H1 (cell line): ENCODE results near the gene SHC1.
A peak's percentile ranks its signal among the peaks of the same experiment; 100 is the strongest.

Experiments
- ASH2L ChIP-seq: fragments of 200-600, 300-600 bp; sonication (generic); IDR thresholded peaks from one replicate; pipeline ENCODE4 v1.7.1; 2017; ENCODE audit warnings: low read length
- ATF3 ChIP-seq: IDR thresholded peaks from 2 replicates; pipeline ENCODE4 v1.6.1; 2011; ENCODE audit warnings: low read depth, mild to moderate bottlenecking, low read length; ENCODE audit not compliant: insufficient read depth
- CTCF ChIP-seq, 3 experiments: IDR thresholded peaks; 1 replicate in 2 of 3; 2 replicates in 1 of 3; pipeline versions ENCODE4 v1.5.1 to v1.6.1; 2011; ENCODE audit warnings: low read length in 3 of 3, mild to moderate bottlenecking in 3 of 3, inconsistent platforms in 2 of 3, low read depth in 1 of 3, moderate library complexity in 1 of 3; ENCODE audit not compliant: insufficient read depth in 1 of 3; ENCODE audit errors: control extremely low read depth in 1 of 3
- EGR1 ChIP-seq: IDR thresholded peaks from 2 replicates; pipeline ENCODE4 v1.6.1; 2011; ENCODE audit warnings: low read depth, low read length, borderline replicate concordance
- NRF1 ChIP-seq: IDR thresholded peaks from 2 replicates; pipeline ENCODE4 v1.6.1; 2011; ENCODE audit warnings: mild to moderate bottlenecking, low read depth, low read length, improper control_type of control experiment
- POLR2A ChIP-seq, 2 experiments: IDR thresholded peaks; 1 replicate in 1 of 2; 2 replicates in 1 of 2; pipeline ENCODE4 v1.6.1; 2011; ENCODE audit warnings: low read depth in 2 of 2, low read length in 2 of 2, mild to moderate bottlenecking in 2 of 2; ENCODE audit errors: control extremely low read depth in 1 of 2
- POLR2AphosphoS5 ChIP-seq: IDR thresholded peaks from 2 replicates; pipeline ENCODE4 v1.6.1; 2011; ENCODE audit warnings: low read depth, low read length
- SRF ChIP-seq: IDR thresholded peaks from 2 replicates; pipeline ENCODE4 v1.6.1; 2011; ENCODE audit warnings: mild to moderate bottlenecking, low read depth, low read length, moderate library complexity
- YY1 ChIP-seq: IDR thresholded peaks from 2 replicates; pipeline ENCODE4 v1.6.1; 2011; ENCODE audit warnings: low read depth, mild to moderate bottlenecking, low read length

- no peak for TF ChIP-seq EGR1
- no peak for TF ChIP-seq CTCF (IDR thresholded peaks at IDR 0.05; ENCODE audit: control extremely low read depth in 1 of 3, insufficient read depth in 1 of 3, low read depth in 1 of 3, low read length in 3 of 3)
- no peak for TF ChIP-seq POLR2A (IDR thresholded peaks at IDR 0.05; ENCODE audit: control extremely low read depth in 1 of 2, low read depth in 2 of 2, low read length in 2 of 2)
- TF ChIP-seq POLR2AphosphoS5 = no peak; the same call in 1 of the 2 replicates
- no peak for TF ChIP-seq NRF1
- no peak for TF ChIP-seq ATF3
- TF ChIP-seq SRF = no peak
- TF ChIP-seq YY1 = no peak
- peak; percentile 40 for TF ChIP-seq ASH2L
Measured at GRCh38 chr1:155004352-155005075, 34.0 kb upstream of the SHC1 start.
